ENCODE data around the gene SPO11. TPM values are rescaled to one million over a fixed set of nuclear protein-coding genes. Genes with fewer than 3 reads are reported as not detected.

Gene SPO11
- total RNA-seq, 1 experiment from 2014 or later = not detected

- Histone ChIP-seq H3K27ac (ENCODE audit: low read length) (no peak overlapping the region), H3K27me3 (ENCODE audit: low read length) (no peaks in the 10 kb centered on the region), H3K9ac (ENCODE audit: low read length) (no peak overlapping the region), H2AFZ (ENCODE audit: low read length) (no peak overlapping the region), H3K79me2 (ENCODE audit: low read length) (no peaks in the 10 kb centered on the region), H3K9me2 (replicated peaks; ENCODE audit: low read length) (no peaks in the 10 kb centered on the region), H3K36me3 (ENCODE audit: low read depth, low read length) (peaks cover 90% of the 10 kb centered on the region), H3K4me2 (ENCODE audit: low read length) (no peak overlapping the region), H4K20me1 (ENCODE audit: low read length) (no peaks in the 10 kb centered on the region), H3F3A (ENCODE audit: low read length, unreplicated experiment) (no peaks in the 10 kb centered on the region), H3K4me3 (ENCODE audit: low read length) (no peak overlapping the region), H3K9me3 (ENCODE audit: low read length) (no peaks in the 10 kb centered on the region), H3K4me1 (ENCODE audit: insufficient read depth, low read length) (no peaks in the 10 kb centered on the region)
- ChIA-PET CTCF (no interaction called here), POLR2A (ENCODE audit: unreplicated experiment) (no interaction called here)
- intact Hi-C loops (cut with micrococcal nuclease) = no loop called here
- no peak for ATAC-seq
- no peak for TF ChIP-seq EZH2 (IDR thresholded peaks at IDR 0.05; ENCODE audit: low read length, unreplicated experiment)
- no peak for TF ChIP-seq EZH2phosphoT487 (IDR thresholded peaks at IDR 0.05; ENCODE audit: borderline replicate concordance, low read length)
- TF ChIP-seq, protein P1, sequence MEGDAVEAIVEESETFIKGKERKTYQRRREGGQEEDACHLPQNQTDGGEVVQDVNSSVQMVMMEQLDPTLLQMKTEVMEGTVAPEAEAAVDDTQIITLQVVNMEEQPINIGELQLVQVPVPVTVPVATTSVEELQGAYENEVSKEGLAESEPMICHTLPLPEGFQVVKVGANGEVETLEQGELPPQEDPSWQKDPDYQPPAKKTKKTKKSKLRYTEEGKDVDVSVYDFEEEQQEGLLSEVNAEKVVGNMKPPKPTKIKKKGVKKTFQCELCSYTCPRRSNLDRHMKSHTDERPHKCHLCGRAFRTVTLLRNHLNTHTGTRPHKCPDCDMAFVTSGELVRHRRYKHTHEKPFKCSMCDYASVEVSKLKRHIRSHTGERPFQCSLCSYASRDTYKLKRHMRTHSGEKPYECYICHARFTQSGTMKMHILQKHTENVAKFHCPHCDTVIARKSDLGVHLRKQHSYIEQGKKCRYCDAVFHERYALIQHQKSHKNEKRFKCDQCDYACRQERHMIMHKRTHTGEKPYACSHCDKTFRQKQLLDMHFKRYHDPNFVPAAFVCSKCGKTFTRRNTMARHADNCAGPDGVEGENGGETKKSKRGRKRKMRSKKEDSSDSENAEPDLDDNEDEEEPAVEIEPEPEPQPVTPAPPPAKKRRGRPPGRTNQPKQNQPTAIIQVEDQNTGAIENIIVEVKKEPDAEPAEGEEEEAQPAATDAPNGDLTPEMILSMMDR (conservative IDR thresholded peaks at IDR 0.05; ENCODE audit: low read depth, low read length) = no peak
- BruUV-seq (replicated peaks) = no TSS peak
- no peak for DNase-seq
Measured at GRCh38 chr20:57371363-57371762, 41.8 kb downstream of the SPO11 start.

- BruUV-seq (replicated peaks) = no TSS peak
- Histone ChIP-seq H2AFZ (ENCODE audit: low read length) (no peak overlapping the region), H3F3A (ENCODE audit: low read length, unreplicated experiment) (no peaks in the 10 kb centered on the region), H3K27me3 (ENCODE audit: low read length) (no peaks in the 10 kb centered on the region), H3K9me3 (ENCODE audit: low read length) (no peaks in the 10 kb centered on the region), H3K4me3 (ENCODE audit: low read length) (no peak overlapping the region), H3K79me2 (ENCODE audit: low read length) (no peaks in the 10 kb centered on the region), H3K36me3 (ENCODE audit: low read depth, low read length) (peaks cover 89% of the 10 kb centered on the region), H3K4me1 (ENCODE audit: insufficient read depth, low read length) (no peaks in the 10 kb centered on the region), H4K20me1 (ENCODE audit: low read length) (no peaks in the 10 kb centered on the region), H3K9me2 (replicated peaks; ENCODE audit: low read length) (no peaks in the 10 kb centered on the region), H3K9ac (ENCODE audit: low read length) (no peak overlapping the region), H3K4me2 (ENCODE audit: low read length) (no peak overlapping the region), H3K27ac (ENCODE audit: low read length) (no peak overlapping the region)
- TF ChIP-seq EZH2phosphoT487 (IDR thresholded peaks at IDR 0.05; ENCODE audit: borderline replicate concordance, low read length) = no peak
- TF ChIP-seq, protein P1 (conservative IDR thresholded peaks at IDR 0.05; ENCODE audit: low read depth, low read length) = no peak
- no peak for TF ChIP-seq EZH2 (IDR thresholded peaks at IDR 0.05; ENCODE audit: low read length, unreplicated experiment)
- ChIA-PET CTCF (no interaction called here), POLR2A (ENCODE audit: unreplicated experiment) (no interaction called here)
- DNase-seq = no peak
- intact Hi-C loops (cut with micrococcal nuclease) = no loop called here
- no peak for ATAC-seq
Measured at GRCh38 chr20:57372157-57372556, 42.6 kb downstream of the SPO11 start.

GRCh38 chr20:57372581-57373350, 43.2 kb downstream of the SPO11 start:
- DNase-seq = no peak
- H3K9me3 ChIP-seq (ENCODE audit: low read length) = no peaks in the 10 kb centered on the region
- no peaks in the 10 kb centered on the region for H3F3A ChIP-seq (ENCODE audit: low read length, unreplicated experiment)
- H3K36me3 ChIP-seq (ENCODE audit: low read depth, low read length) = peaks cover 89% of the 10 kb centered on the region
- no peak overlapping the region for H3K27ac ChIP-seq (ENCODE audit: low read length)
- H3K4me1 ChIP-seq (ENCODE audit: insufficient read depth, low read length) = no peaks in the 10 kb centered on the region
- ATAC-seq = no peak
- H4K20me1 ChIP-seq (ENCODE audit: low read length) = no peaks in the 10 kb centered on the region
- no peaks in the 10 kb centered on the region for H3K27me3 ChIP-seq (ENCODE audit: low read length)
- no peak overlapping the region for H3K4me3 ChIP-seq (ENCODE audit: low read length)
- TF ChIP-seq, protein P1 (conservative IDR thresholded peaks at IDR 0.05; ENCODE audit: low read depth, low read length) = no peak
- no peak for TF ChIP-seq EZH2 (IDR thresholded peaks at IDR 0.05; ENCODE audit: low read length, unreplicated experiment)
- TF ChIP-seq EZH2phosphoT487 (IDR thresholded peaks at IDR 0.05; ENCODE audit: borderline replicate concordance, low read length) = no peak
- no peaks in the 10 kb centered on the region for H3K79me2 ChIP-seq (ENCODE audit: low read length)
- CTCF ChIA-PET = no interaction called here
- intact Hi-C loops (cut with micrococcal nuclease) = no loop called here
- no peaks in the 10 kb centered on the region for H3K9me2 ChIP-seq (replicated peaks; ENCODE audit: low read length)
- H3K9ac ChIP-seq (ENCODE audit: low read length) = no peak overlapping the region
- H2AFZ ChIP-seq (ENCODE audit: low read length) = no peak overlapping the region
- no TSS peak for BruUV-seq (replicated peaks)
- no peak overlapping the region for H3K4me2 ChIP-seq (ENCODE audit: low read length)
- POLR2A ChIA-PET (ENCODE audit: unreplicated experiment) = no interaction called here

Data from PC-3 (cell line).